SIG-M5 (cell line): Measurements from ENCODE around the gene C19orf67.

Experiments
- DNase-seq: peaks from one replicate; lab custom pipeline; 2025; lab: John Stamatoyannopoulos, UW

C19orf67 gene

DNA sequence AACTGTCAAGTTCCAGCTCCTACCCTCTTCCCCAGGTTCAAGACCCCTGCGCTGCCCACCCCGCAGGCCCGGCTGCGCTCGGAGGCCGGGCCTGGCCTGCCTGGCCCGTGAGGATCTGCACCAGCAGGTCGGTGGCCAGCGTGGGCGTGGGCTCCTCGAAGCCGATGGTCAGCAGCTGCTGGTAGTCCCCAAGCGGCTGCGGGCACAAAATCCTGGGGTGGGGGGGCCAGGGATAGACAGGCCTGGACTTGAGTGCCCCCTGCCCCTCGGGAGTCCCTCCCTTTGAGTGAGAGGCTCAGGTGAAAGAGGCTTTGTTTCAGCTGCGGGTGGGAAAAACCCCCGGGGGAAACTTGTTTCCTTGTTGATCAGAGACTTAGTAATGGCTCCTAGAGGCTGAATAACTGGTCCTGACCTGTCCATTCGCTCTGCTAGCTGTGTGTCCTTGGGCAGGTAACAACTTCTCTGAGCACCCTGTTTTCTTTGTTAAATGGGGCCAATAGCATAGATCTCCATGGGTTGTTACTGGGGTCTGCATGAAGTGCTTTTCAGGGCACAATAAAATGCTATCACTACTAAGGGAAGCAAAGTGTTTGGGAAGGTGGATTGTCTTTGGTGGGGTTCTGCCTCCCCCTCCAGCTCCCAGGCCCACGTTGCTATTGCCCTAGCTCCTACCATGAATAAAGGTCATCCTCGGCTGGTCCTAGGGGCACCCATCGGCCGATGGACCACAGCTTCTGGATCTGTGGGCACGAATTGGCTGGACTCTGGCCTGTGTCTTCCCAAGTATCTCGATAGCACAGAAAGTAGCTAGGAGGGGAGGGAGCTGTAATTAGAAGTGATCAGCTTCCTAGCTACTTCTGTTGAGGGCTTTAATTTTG, 3.5 kb downstream of the C19orf67 start:
- no peak for DNase-seq

GRCh38 chr19:14080887-14081796, 4.4 kb downstream of the C19orf67 start:
- DNase-seq: peak; percentile 88

DNA sequence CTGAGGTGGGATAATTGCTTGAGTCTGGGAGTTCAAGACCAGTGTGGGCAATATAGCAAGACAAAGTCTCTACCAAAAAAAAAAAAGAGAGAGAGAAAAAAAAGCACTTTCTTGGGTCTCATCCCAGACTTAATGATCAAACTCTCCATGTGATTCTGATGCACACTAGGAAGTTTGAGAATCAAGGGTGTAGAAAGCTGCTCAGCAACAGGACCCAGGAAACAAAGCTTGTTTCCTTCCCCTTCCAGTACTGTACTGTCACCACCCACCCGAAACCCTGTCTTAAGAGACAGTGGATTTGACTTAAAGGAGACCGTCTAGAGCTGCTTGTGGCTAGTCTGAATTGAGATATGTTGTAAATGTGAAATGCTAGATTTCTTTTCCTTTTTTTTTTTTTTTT, 7.2 kb downstream of the C19orf67 start:
- no peak for DNase-seq

GRCh38 chr19:14073925-14074838, 11.4 kb downstream of the C19orf67 start:
- DNase-seq: no peak

GRCh38 chr19:14073261-14073924, 12.2 kb downstream of the C19orf67 start:
- no peak for DNase-seq

- no peak for DNase-seq
Measured at GRCh38 chr19:14072535-14073260, 12.9 kb downstream of the C19orf67 start, which contains the start of gene MISP3. Gene MISP3 (plus strand): TSS chr19:14072786. CDS start chr19:14073310, 524 bp downstream.

GRCh38 chr19:14070268-14071050, 15.1 kb downstream of the C19orf67 start:
- DNase-seq: no peak

DNA sequence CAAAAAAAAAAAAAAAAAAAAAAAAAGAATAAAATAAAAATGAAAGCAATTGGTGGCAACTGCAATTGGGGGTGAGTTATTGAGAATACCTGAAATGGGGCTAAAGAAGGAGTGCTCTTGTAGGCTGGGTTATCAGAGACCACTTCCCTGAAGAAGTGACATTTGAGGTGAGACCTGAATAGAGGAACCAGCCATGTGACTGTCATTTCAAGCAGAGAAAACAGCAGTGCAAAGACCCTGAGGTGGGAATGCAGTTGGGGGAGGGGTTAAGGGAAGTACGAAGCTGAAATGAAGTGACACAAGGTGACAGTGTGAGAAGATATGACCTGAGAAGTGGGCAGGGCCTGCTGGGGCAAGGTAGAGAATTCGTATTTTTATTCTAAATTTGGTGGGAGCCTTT, 19.4 kb downstream of the C19orf67 start:
- no peak for DNase-seq

- no peak for DNase-seq
Measured at GRCh38 chr19:14063105-14063504, 22.5 kb downstream of the C19orf67 start.

- DNase-seq: no peak
Measured at GRCh38 chr19:14062558-14062855, 23.1 kb downstream of the C19orf67 start.

DNA sequence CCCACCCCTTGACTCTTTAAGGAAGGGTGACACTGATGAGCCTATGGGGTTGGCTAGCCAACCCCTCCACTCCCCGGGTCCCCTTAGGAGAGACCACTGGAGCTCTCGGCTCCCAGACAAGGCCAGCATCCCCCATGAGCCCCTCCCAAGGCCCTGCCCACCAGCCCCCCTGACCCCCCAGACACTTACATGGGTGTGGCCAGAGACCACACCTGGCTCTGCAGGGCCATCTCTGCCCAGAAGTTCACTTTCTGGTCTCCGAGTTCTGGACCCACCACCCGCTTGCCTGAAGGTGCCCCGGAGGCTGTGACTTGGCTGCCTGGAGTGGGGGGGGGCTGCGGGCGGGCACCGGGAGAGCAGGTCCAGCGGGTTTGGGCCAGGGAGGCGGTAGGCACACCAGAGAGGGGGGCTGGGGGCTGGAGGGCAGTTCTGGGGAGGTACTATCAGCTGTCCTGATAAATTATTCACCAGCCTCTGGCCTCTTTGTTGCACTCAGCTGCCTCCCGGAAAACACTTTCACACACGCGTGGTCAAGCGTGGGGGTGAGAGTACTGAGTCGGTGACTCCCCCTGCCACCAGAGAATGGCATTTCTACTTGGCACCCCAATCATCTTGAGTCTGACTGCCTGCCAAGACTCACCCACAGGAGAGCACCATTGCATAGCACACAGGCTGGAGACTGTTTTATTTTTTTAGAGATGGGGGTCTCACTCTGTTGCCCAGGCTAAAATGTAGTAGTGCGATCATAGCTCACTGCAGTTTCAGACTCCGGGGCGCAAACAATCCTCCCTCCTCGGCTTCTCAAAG, 23.6 kb downstream of the C19orf67 start, which contains the start of gene PALM3:
TSS of gene PALM3 (minus strand) at position 326 of the 807 bp plus-strand sequence. CDS start at position 230, 96 bp downstream.
- no peak for DNase-seq

GRCh38 chr19:14061081-14061749, 24.4 kb downstream of the C19orf67 start:
- DNase-seq: no peak

DNA sequence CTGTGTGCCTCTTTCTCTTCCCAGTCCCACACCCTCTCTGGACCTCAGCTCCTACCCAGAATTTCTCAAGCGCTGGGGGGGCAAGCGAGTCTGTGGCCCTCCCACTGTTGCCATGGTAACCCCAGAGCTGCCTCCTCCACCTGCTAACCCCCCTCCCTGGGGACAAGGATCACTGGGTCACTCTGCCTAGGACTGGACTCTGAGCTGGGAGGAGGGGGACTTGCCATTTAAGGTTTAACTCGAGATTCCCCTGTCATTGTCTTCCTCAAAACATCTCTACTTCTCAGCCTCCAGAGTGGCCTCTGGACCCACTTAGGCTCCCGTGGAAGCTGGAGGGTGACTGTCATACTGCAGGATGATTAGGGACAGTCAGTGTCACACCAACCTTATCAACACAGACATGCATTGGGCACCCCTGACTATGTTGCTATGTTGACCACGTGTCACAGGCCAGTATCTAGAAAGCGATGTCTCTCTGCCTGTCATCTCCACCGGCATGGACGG, 25.9 kb downstream of the C19orf67 start:
- no peak for DNase-seq

DNA sequence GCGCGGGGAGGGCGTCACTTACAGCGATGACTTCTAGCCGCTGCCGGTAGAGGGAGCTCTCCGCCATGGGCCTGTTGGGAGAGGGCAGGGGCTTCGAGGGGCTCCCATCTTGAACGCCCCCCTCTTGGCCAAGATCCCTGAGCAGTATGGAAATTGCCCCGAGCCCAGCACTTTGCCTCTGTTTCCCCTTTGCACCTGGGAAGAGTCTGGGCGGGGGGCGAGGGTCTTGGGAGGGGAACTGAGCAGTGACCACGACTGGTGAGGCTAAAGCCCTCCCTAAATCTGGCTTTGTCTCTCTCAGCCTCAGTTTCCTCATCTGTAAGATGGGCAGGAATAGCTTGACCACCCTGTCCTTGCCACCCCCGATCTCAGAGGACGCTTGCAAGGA, 26.5 kb downstream of the C19orf67 start:
- DNase-seq: no peak

GRCh38 chr19:14058182-14059092, 27.1 kb downstream of the C19orf67 start:
- DNase-seq: no peak

DNA sequence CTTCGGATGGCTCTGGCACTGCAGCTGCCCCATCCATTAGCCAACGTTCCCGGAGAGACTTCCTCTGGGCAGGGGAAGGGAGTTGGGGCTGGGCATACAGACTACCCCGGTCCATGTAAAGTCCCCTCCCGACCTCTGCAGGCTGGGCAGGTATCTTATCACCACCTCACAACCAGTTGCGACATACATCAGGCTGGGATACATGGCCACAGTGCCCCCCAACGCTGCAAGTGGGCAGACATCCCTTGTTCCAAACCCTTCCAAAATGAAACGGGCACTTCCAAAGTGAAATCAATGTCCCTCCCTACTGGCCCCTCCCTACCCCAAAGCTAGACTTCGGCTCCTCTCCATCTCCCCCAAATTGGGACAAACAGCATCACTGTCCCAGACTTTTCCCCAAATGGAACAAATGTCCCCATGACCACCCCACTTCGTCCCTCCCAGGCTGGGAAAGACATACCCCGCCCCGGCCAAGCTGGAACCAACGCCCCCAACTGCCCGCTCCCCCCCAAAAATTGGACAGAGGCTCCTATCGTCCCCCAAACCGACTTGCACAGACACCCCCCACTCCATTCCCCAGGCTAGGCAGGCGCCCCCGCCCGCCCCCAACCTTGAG, 28.7 kb downstream of the C19orf67 start:
- DNase-seq: no peak
